ENCODE measurements around the gene MARS2.
A peak's percentile ranks its signal among the peaks of the same experiment; 100 is the strongest.
"Not testable (repeated sequence)": the region's sequence is repeated elsewhere in the genome, so short reads cannot be mapped to it uniquely, and the experiment has no call there.

Gene MARS2
- total RNA-seq = 11.1 to 20.7 (median 15.7) reads per million in 4 donors

- DNase-seq = peak; percentile 88 to 95 (median 89)
Observed at GRCh38 chr2:197705121-197705911, at the start of gene MARS2. Gene MARS2 (plus strand): TSS chr2:197705369. CDS start chr2:197705406, 37 bp downstream.

GRCh38 chr2:197657562-197657961 lies 47.6 kb upstream of the MARS2 start:
- DNase-seq = no peak

- no peak for DNase-seq
Observed at GRCh38 chr2:197661626-197662025, 43.5 kb upstream of the MARS2 start.

GRCh38 chr2:197666277-197666676 lies 38.9 kb upstream of the MARS2 start:
- no peak for DNase-seq

GRCh38 chr2:197668296-197668695 lies 36.9 kb upstream of the MARS2 start:
- DNase-seq = no peak

GRCh38 chr2:197669077-197669476 lies 36.1 kb upstream of the MARS2 start:
- no peak for DNase-seq

GRCh38 chr2:197672371-197672893 lies 32.7 kb upstream of the MARS2 start:
- DNase-seq = no peak

- DNase-seq = no peak
Observed at GRCh38 chr2:197673106-197673505, 32.1 kb upstream of the MARS2 start.

- DNase-seq = no peak
Observed at GRCh38 chr2:197673606-197674005, 31.6 kb upstream of the MARS2 start.

GRCh38 chr2:197674060-197674459 lies 31.1 kb upstream of the MARS2 start:
- DNase-seq = no peak

GRCh38 chr2:197674591-197674990 lies 30.6 kb upstream of the MARS2 start:
- no peak for DNase-seq

GRCh38 chr2:197675246-197675645 lies 29.9 kb upstream of the MARS2 start, which contains the start of gene RFTN2:
Gene RFTN2 (minus strand): TSS chr2:197675587. CDS start chr2:197675458, 129 bp downstream.
- DNase-seq = no peak

- no peak for DNase-seq
Observed at GRCh38 chr2:197675711-197676188, 29.4 kb upstream of the MARS2 start.

GRCh38 chr2:197677056-197677455 lies 28.1 kb upstream of the MARS2 start:
- no peak for DNase-seq

GRCh38 chr2:197677483-197677882 lies 27.7 kb upstream of the MARS2 start:
- no peak for DNase-seq

GRCh38 chr2:197695206-197695605 lies 10.0 kb upstream of the MARS2 start:
- not testable (repeated sequence) for DNase-seq

GRCh38 chr2:197695971-197696370 lies 9.2 kb upstream of the MARS2 start:
- not testable (repeated sequence) for DNase-seq

- not testable (repeated sequence) for DNase-seq
Observed at GRCh38 chr2:197696571-197696970, 8.6 kb upstream of the MARS2 start.

GRCh38 chr2:197699724-197700123 lies 5.4 kb upstream of the MARS2 start:
- not testable (repeated sequence) for DNase-seq

- peak in 1 of 5 donors; percentile 25 for DNase-seq
Observed at GRCh38 chr2:197700960-197701359, 4.2 kb upstream of the MARS2 start.

GRCh38 chr2:197704434-197705120 lies 592 bp upstream of the MARS2 start:
- DNase-seq = no peak

- DNase-seq = peak in 2 of 5 donors; percentile 9 to 29
Observed at GRCh38 chr2:197705912-197706838, 1.0 kb downstream of the MARS2 start.
